ENCODE data around the gene ADAMTS3. TPM values are rescaled to one million over a fixed set of nuclear protein-coding genes. Genes with fewer than 3 reads are reported as not detected.

ADAMTS3 gene
- total RNA-seq, 1 donor from 2014 or later, result 11.0 TPM

DNA sequence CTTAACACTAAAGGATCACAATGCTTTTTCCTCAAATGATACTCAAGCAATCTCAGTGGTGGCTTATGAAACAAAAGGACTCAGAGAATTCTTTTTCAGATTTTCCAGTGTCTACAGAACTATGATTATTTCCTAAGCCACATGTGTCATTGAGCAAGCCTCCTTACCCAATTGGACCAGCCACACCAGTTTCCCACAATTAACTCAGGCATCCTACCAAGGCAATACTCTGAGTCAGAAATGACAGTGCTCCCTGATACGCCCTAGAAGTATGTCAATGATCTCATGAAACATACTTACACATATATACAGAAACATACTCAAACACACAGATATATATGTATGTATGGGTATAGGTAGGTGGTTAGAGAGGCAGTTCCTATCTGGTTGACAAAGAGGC, 4.8 kb downstream of the ADAMTS3 start:
- TF ChIP-seq, protein P1, sequence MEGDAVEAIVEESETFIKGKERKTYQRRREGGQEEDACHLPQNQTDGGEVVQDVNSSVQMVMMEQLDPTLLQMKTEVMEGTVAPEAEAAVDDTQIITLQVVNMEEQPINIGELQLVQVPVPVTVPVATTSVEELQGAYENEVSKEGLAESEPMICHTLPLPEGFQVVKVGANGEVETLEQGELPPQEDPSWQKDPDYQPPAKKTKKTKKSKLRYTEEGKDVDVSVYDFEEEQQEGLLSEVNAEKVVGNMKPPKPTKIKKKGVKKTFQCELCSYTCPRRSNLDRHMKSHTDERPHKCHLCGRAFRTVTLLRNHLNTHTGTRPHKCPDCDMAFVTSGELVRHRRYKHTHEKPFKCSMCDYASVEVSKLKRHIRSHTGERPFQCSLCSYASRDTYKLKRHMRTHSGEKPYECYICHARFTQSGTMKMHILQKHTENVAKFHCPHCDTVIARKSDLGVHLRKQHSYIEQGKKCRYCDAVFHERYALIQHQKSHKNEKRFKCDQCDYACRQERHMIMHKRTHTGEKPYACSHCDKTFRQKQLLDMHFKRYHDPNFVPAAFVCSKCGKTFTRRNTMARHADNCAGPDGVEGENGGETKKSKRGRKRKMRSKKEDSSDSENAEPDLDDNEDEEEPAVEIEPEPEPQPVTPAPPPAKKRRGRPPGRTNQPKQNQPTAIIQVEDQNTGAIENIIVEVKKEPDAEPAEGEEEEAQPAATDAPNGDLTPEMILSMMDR (IDR thresholded peaks at IDR 0.05; ENCODE audit: unreplicated experiment), result no peak
- DNase-seq (ENCODE audit: low spot score in 2 of 2, unreplicated experiment in 2 of 2), result no peak
- peaks cover 11% of the 10 kb centered on the region for H3K36me3 Mint-ChIP-seq
- H3K4me3 Mint-ChIP-seq, result no peak overlapping the region
- H3K27ac Mint-ChIP-seq, result no peak overlapping the region
- H3K27me3 Mint-ChIP-seq (ENCODE audit: low read depth), result no peaks in the 10 kb centered on the region
- H3K4me1 Mint-ChIP-seq, result peaks cover 24% of the 10 kb centered on the region
- peaks cover 3% of the 10 kb centered on the region for H3K9me3 Mint-ChIP-seq

DNA sequence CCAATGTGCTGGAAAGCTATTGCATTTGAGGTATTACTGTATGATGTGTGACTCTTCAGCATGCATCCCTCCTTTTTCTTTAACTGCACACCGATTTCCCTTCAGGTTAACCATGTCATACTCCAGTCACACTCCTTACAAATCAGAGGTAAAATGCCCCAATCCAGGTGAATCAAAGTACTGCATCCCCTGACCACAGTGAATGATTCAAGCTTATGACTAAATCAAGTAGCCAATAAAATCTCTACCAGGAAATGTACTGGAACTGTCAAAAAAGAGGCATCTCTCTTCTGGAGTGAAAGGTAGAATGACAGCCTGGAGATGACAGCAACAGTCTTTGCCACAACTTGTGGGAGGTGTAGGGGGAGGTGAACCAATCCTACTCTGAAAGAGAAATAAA, 10.4 kb downstream of the ADAMTS3 start:
- no peak overlapping the region for H3K27ac Mint-ChIP-seq
- H3K36me3 Mint-ChIP-seq, result peaks cover 12% of the 10 kb centered on the region
- H3K9me3 Mint-ChIP-seq, result peaks cover 9% of the 10 kb centered on the region
- H3K4me3 Mint-ChIP-seq, result no peak overlapping the region
- TF ChIP-seq, protein P1 (IDR thresholded peaks at IDR 0.05; ENCODE audit: unreplicated experiment), result no peak
- no peak for DNase-seq (ENCODE audit: low spot score in 2 of 2, unreplicated experiment in 2 of 2)
- H3K4me1 Mint-ChIP-seq, result peaks cover 11% of the 10 kb centered on the region
- H3K27me3 Mint-ChIP-seq (ENCODE audit: low read depth), result no peaks in the 10 kb centered on the region

DNA sequence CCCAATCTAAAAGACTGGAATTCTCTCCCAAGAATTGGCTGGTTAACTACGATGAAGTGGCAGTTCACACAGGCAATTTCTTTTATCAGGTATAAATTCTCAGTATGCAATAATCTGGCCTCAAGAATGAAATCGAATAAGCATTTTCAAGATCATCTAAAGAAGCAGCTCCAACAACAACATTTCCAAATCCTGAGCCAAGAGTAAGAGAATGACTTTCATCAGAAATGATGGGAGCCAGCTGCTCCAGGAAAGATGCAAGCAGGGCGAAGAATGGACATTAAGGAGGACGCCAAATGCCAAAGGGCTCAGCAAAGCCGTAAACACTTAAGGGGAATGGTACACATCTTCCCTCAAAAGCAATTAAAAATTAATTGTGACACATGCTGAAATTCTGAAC, 12.0 kb downstream of the ADAMTS3 start:
- H3K9me3 Mint-ChIP-seq, result peaks cover 9% of the 10 kb centered on the region
- no peaks in the 10 kb centered on the region for H3K27me3 Mint-ChIP-seq (ENCODE audit: low read depth)
- peaks cover 11% of the 10 kb centered on the region for H3K36me3 Mint-ChIP-seq
- H3K4me1 Mint-ChIP-seq, result peaks cover 15% of the 10 kb centered on the region
- TF ChIP-seq, protein P1 (IDR thresholded peaks at IDR 0.05; ENCODE audit: unreplicated experiment), result no peak
- H3K4me3 Mint-ChIP-seq, result no peak overlapping the region
- no peak overlapping the region for H3K27ac Mint-ChIP-seq
- no peak for DNase-seq (ENCODE audit: low spot score in 2 of 2, unreplicated experiment in 2 of 2)

DNA sequence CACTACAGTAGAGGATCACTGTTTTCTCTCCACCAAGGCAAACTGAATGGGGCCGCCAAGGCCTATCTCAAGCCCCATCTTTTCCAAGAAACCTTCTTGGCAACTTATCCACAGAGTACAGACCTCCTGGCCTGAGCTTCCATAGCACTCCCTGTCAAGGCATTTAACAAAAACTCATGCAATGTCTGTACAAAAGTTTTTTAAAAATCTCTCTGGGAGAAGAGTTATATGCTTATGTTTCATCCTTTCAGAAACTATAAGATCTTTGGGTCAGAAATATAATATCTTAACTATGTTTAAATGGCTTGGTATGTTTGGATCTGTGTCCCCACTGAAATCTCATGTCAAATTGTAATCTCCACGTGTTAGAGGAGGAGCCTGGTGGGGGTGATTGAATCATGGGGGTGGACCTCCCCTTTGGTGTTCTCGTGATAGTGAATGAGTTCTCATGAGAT, 13.6 kb downstream of the ADAMTS3 start:
- no peak overlapping the region for H3K27ac Mint-ChIP-seq
- TF ChIP-seq, protein P1 (IDR thresholded peaks at IDR 0.05; ENCODE audit: unreplicated experiment), result no peak
- no peak overlapping the region for H3K4me3 Mint-ChIP-seq
- DNase-seq (ENCODE audit: low spot score in 2 of 2, unreplicated experiment in 2 of 2), result no peak
- peaks cover 15% of the 10 kb centered on the region for H3K4me1 Mint-ChIP-seq
- H3K9me3 Mint-ChIP-seq, result peaks cover 9% of the 10 kb centered on the region
- H3K27me3 Mint-ChIP-seq (ENCODE audit: low read depth), result no peaks in the 10 kb centered on the region
- peaks cover 9% of the 10 kb centered on the region for H3K36me3 Mint-ChIP-seq

DNA sequence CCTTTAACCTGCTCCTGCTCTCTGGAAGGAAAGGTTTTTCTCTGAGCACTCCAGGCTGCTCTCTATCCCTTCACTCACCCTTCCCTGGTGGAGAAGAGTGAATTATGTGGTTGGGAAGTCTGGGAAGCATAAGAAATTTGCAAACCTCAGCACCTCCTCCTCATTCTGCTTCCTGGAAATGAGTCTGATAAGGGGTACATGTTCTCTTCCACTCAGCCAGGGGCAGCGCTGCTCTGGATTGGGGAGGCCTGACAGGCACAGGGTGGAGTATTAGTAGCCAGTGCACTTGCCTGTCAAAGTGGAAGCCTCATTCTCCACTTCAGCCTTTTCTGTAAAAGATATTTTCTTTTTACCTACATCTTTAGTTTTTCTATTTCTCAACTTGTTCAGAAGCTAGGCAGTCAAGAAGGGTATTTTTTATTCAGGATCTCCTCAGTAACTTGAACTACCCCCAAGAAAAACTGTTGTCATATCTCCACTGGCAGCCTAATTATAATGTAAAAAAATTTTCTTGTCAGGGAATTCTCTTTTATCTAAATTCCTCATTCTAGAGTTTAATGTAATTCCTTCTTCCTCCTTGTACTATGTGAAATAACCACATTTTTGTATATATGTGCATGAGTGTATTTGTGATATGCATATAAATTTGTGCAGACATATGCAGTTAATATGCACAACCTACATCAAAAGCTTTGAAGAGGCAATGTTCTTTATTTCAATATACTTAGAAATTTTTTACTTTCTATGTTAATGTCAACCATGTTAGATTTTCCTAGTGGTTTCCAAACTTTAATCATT, 15.3 kb downstream of the ADAMTS3 start:
- no peaks in the 10 kb centered on the region for H3K27me3 Mint-ChIP-seq (ENCODE audit: low read depth)
- peak overlapping the region; percentile 40 for H3K27ac Mint-ChIP-seq
- TF ChIP-seq, protein P1 (IDR thresholded peaks at IDR 0.05; ENCODE audit: unreplicated experiment), result no peak
- no peak for DNase-seq (ENCODE audit: low spot score in 2 of 2, unreplicated experiment in 2 of 2)
- H3K9me3 Mint-ChIP-seq, result peaks cover 5% of the 10 kb centered on the region
- no peak overlapping the region for H3K4me3 Mint-ChIP-seq
- peaks cover under 1% of the 10 kb centered on the region for H3K36me3 Mint-ChIP-seq
- H3K4me1 Mint-ChIP-seq, result peaks cover 10% of the 10 kb centered on the region
